ENCODE results near the gene RGMA.
A peak's percentile ranks its signal among the peaks of the same experiment; 100 is the strongest.

The RGMA gene

GRCh38 chr15:93103823-93104222, 14.8 kb upstream of the RGMA start:
- in situ Hi-C loops (cut with MboI; ENCODE audit: low sequenced_read_pairs, unreplicated experiment), result no loop called here

GRCh38 chr15:93102211-93102610, 13.2 kb upstream of the RGMA start:
- in situ Hi-C loops (cut with MboI; ENCODE audit: low sequenced_read_pairs, unreplicated experiment), result no loop called here
- DNase-seq (ENCODE audit: low spot score), result no peak
- TF ChIP-seq CTCF (IDR thresholded peaks at IDR 0.05; ENCODE audit: borderline replicate concordance, control extremely low read depth, extremely low read depth, insufficient read depth, missing control alignments), result no peak

More at GRCh38 chr15:93103823-93104222, 14.8 kb upstream of the RGMA start:
- no peak for DNase-seq (ENCODE audit: low spot score)
- TF ChIP-seq CTCF (IDR thresholded peaks at IDR 0.05; ENCODE audit: borderline replicate concordance, control extremely low read depth, extremely low read depth, insufficient read depth, missing control alignments), result no peak

GRCh38 chr15:93093765-93094164, 4.8 kb upstream of the RGMA start:
- in situ Hi-C loops (cut with MboI; ENCODE audit: low sequenced_read_pairs, unreplicated experiment), result loop anchor here (25.0 kb wide), 1 partner anchor 1019 kb away; no protein-coding TSS in a partner anchor
- TF ChIP-seq CTCF (IDR thresholded peaks at IDR 0.05; ENCODE audit: borderline replicate concordance, control extremely low read depth, extremely low read depth, insufficient read depth, missing control alignments), result no peak
- no peak for DNase-seq (ENCODE audit: low spot score)

- in situ Hi-C loops (cut with MboI; ENCODE audit: low sequenced_read_pairs, unreplicated experiment), result loop anchor here (25.0 kb wide), 1 partner anchor 1021 kb away; no protein-coding TSS in a partner anchor
- TF ChIP-seq CTCF (IDR thresholded peaks at IDR 0.05; ENCODE audit: borderline replicate concordance, control extremely low read depth, extremely low read depth, insufficient read depth, missing control alignments), result no peak
- no peak for DNase-seq (ENCODE audit: low spot score)
Measured at GRCh38 chr15:93091465-93091864, 2.5 kb upstream of the RGMA start.

- no peak for DNase-seq (ENCODE audit: low spot score)
- in situ Hi-C loops (cut with MboI; ENCODE audit: low sequenced_read_pairs, unreplicated experiment), result loop anchor here (25.0 kb wide), 1 partner anchor 1022 kb away; no protein-coding TSS in a partner anchor
- no peak for TF ChIP-seq CTCF (IDR thresholded peaks at IDR 0.05; ENCODE audit: borderline replicate concordance, control extremely low read depth, extremely low read depth, insufficient read depth, missing control alignments)
Measured at GRCh38 chr15:93089727-93090305, 805 bp upstream of the RGMA start.

GRCh38 chr15:93088200-93088980, 621 bp downstream of the RGMA start:
- in situ Hi-C loops (cut with MboI; ENCODE audit: low sequenced_read_pairs, unreplicated experiment), result loop anchor here (25.0 kb wide), 1 partner anchor 1024 kb away; no protein-coding TSS in a partner anchor
- TF ChIP-seq CTCF (IDR thresholded peaks at IDR 0.05; ENCODE audit: borderline replicate concordance, control extremely low read depth, extremely low read depth, insufficient read depth, missing control alignments), result no peak

More at GRCh38 chr15:93088200-93088980, 621 bp downstream of the RGMA start:
- DNase-seq (ENCODE audit: low spot score), result peak; percentile 53
